Measurements from ENCODE around the gene MPP1. TPM values are rescaled to one million over a fixed set of nuclear protein-coding genes. Genes with fewer than 3 reads are reported as not detected.

The MPP1 gene
- total and polyA plus RNA-seq, 2 of the 8 experiments (the other 6 are each of a cell fraction or from before 2014, with no cell fraction given) = 7.6 to 13.4 TPM

DNA sequence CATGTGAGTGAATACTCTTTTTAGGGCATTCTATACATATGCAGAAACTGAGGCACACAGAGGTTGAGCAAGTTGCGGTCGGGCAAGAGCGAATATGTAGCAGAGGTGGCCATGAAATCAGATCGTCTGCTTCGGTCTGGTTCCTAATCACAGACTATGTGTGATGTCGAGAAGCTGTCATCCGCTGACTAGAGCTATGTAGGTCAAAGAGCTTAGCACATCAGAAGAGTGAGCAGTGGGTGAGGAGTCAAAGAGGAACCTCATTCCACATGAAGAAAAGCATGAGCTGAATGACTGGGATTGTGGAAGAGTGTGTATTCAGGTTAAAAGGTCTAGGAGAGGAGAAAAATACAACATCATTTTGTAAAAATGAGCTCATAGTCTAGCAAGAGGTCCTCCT is 73.4 kb downstream of the MPP1 start (continued):
- TF ChIP-seq TAF7 (optimal IDR thresholded peaks at IDR 0.05; ENCODE audit: borderline replicate concordance, low read depth, low read length) (no peak), SIX5 (IDR thresholded peaks at IDR 0.05; ENCODE audit: low read depth, low read length) (no peak), NANOG (IDR thresholded peaks at IDR 0.05; ENCODE audit: insufficient read depth, low read depth, low read length, poor library complexity, severe bottlenecking) (no peak), SUZ12 (IDR thresholded peaks at IDR 0.05; ENCODE audit: low read length) (no peak), JUND (IDR thresholded peaks at IDR 0.05; ENCODE audit: low read length) (no peak)

Measured in H1 (cell line).